SK-N-MC (cell line): ENCODE data around the gene KCNQ1.

Experiments used
- EZH2 ChIP-seq: fragments of 200-600 bp; sonication (generic); IDR thresholded peaks from one replicate; pipeline ENCODE4 v1.6.1; 2017; ENCODE audit warnings: antibody characterized with exemption
- POLR2AphosphoS5 ChIP-seq: IDR thresholded peaks from 2 replicates; pipeline ENCODE4 v1.6.1; 2012; ENCODE audit warnings: mild to moderate bottlenecking, low read depth, low read length, borderline replicate concordance

DNA sequence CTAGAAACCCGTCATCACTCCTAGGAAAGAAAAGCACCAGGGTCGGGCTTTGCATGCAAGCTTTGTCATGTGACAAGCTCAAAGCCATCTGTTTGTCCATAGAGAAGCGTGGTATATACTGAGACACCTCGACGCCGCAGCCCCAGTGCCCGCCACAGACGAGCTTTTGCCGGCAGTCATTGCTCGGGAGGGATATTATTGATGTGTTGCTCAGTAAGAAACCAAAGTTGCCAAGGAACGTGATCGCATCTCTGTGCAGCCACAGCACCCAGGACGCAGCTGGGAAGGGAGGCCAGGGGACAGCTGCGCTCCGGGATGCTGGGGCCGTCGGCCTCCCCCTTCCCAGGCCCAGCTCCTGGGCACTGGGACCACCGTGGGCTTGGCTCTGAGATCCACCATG, 344.5 kb downstream of the KCNQ1 start:
- TF ChIP-seq EZH2, result no peak
- no peak for TF ChIP-seq POLR2AphosphoS5
